CD4-positive, CD25-positive, alpha-beta regulatory T cell (primary cell): Measurements from ENCODE around the gene KIF16B. TPM values are rescaled to one million over a fixed set of nuclear protein-coding genes. Genes with fewer than 3 reads are reported as not detected.

Experiments
- ATAC-seq, 2 donors: fragments of 150-1000 bp; cut with Tn5 transposase; one replicate each; pipeline ENCODE4 v1.10.0; 2021; ENCODE audit warnings: low read depth in 2 of 2, moderate number of reproducible peaks in 2 of 2, moderate library complexity in 1 of 2
- DNase-seq, 3 donors: peaks; one replicate each; pipeline versions ENCODE4 v3.0.0 to v3.0.0-alpha.2; 2012 to 2022; ENCODE audit warnings: mixed read lengths in 1 of 3
- H3K27ac ChIP-seq: one replicate; pipeline ENCODE4 v1.7.0; 2013; ENCODE audit warnings: mild to moderate bottlenecking, low read length; ENCODE audit not compliant: insufficient read depth, poor library complexity, severe bottlenecking
- H3K27me3 ChIP-seq: one replicate; pipeline ENCODE4 v1.7.0; 2013; ENCODE audit warnings: low read length; ENCODE audit not compliant: control insufficient read depth, insufficient read depth
- H3K36me3 ChIP-seq: one replicate; pipeline ENCODE4 v1.7.0; 2013; ENCODE audit warnings: mild to moderate bottlenecking, low read length, moderate library complexity; ENCODE audit not compliant: control insufficient read depth, insufficient read depth
- H3K4me1 ChIP-seq: 2 replicates; pipeline ENCODE4 v1.7.0; 2013; ENCODE audit warnings: mild to moderate bottlenecking, low read length; ENCODE audit not compliant: insufficient read depth, control insufficient read depth, poor library complexity, severe bottlenecking
- H3K4me3 ChIP-seq: one replicate; pipeline ENCODE4 v1.7.0; 2013; ENCODE audit warnings: low read depth, mild to moderate bottlenecking, low read length, moderate library complexity
- H3K9me3 ChIP-seq, 2 experiments: 1 replicate in 1 of 2; 2 replicates in 1 of 2; pipeline ENCODE4 v1.7.0; 2013; ENCODE audit warnings: low read length in 2 of 2, mild to moderate bottlenecking in 1 of 2, moderate library complexity in 1 of 2; ENCODE audit not compliant: control insufficient read depth in 2 of 2
- H3K27ac Mint-ChIP-seq, 3 donors: one replicate each; pipeline ENCODE4 v1.8.0; 2020 to 2022; ENCODE audit warnings: mild to moderate bottlenecking in 3 of 3, mixed read lengths in 3 of 3, moderate library complexity in 2 of 3
- H3K27me3 Mint-ChIP-seq: one replicate; pipeline ENCODE4 v1.8.0; 2022; ENCODE audit warnings: mild to moderate bottlenecking, mixed read lengths
- H3K36me3 Mint-ChIP-seq: one replicate; pipeline ENCODE4 v1.8.0; 2020; ENCODE audit warnings: mixed read lengths
- H3K4me1 Mint-ChIP-seq, 4 donors: one replicate each; pipeline ENCODE4 v1.8.0; 2020 to 2022; ENCODE audit warnings: mixed read lengths in 4 of 4, mild to moderate bottlenecking in 1 of 4
- H3K4me3 Mint-ChIP-seq, 4 donors: one replicate each; pipeline ENCODE4 v1.8.0; 2020 to 2022; ENCODE audit warnings: mild to moderate bottlenecking in 4 of 4, mixed read lengths in 4 of 4, moderate library complexity in 3 of 4
- H3K9me3 Mint-ChIP-seq, 7 donors: one replicate each; pipeline ENCODE4 v1.8.0; 2020 to 2022; ENCODE audit warnings: mixed read lengths in 7 of 7, mild to moderate bottlenecking in 3 of 7, moderate library complexity in 2 of 7
- polyA plus RNA-seq, 4 donors: library from polyadenylated mRNA; unstranded; fragments of 300-500 nt; fragmentation: Illumina TruSeq; gene quantifications; one replicate each; pipeline ENCODE4 v1.2.3, GENCODE V29; 2021
- total RNA-seq: library from RNA; stranded (reverse); gene quantifications from one replicate; pipeline ENCODE4 v1.2.3, GENCODE V29; 2022

The KIF16B gene
- total and polyA plus RNA-seq, 5 donors from 2014 or later, result 3.1 to 5.2 (median 4.8) TPM

DNA sequence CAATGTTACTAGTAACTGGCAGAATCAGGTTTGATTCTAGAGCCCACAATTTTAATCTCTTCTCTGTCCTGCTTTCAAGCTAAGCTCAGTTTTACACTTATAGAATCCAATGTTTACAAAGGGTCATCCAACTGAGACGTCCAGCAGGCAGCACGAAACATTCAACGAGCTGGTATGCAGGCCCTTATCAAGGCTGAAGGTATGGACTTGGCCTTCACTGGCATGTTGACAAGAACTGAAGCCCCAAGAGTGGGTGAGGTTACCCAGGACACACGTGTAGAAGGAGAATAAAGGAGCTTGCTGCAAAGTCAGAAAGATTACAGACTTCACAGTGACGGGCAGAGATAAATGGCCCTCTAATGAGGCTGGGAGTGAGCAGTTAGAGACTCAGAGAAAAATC, 187.4 kb downstream of the KIF16B start:
- no peak overlapping the region for H3K27ac Mint-ChIP-seq
- peak in 1 of 2 donors; percentile 20 for ATAC-seq
- Histone ChIP-seq H3K36me3 (no peaks in the 10 kb centered on the region), H3K27ac (no peak overlapping the region), H3K9me3 (no peaks in the 10 kb centered on the region), H3K27me3 (no peaks in the 10 kb centered on the region), H3K4me3 (no peak overlapping the region), H3K4me1 (no peaks in the 10 kb centered on the region)
- no peaks in the 10 kb centered on the region for H3K27me3 Mint-ChIP-seq
- H3K4me3 Mint-ChIP-seq, result no peak overlapping the region
- H3K9me3 Mint-ChIP-seq, result peaks cover 0 to 6% (median 0%) of the 10 kb centered on the region in 7 donors
- no peak for DNase-seq
- peaks cover 29% of the 10 kb centered on the region for H3K36me3 Mint-ChIP-seq
- peaks cover 0 to 3% (median 0%) of the 10 kb centered on the region in 4 donors for H3K4me1 Mint-ChIP-seq

DNA sequence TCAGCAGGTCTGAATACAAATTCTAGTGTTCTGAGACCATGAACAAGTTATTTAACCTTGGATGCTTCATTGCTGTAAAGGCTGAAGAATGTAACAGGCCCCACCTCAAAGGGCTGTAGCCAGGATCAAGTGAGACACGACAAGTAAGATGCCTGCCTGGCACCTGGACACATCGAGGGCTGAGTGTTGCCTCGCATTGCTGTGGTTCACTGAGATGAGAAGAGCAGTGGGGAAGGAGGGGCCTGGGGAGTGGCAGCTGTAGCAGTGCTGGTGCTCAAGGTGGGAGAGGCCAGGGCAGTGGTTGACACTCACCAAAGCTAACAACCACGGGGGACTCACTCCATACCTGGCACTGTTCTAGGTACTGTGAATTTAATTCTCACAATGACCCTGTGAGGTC, 187.8 kb downstream of the KIF16B start:
- peak in 1 of 2 donors; percentile 16 for ATAC-seq
- no peaks in the 10 kb centered on the region for H3K27me3 ChIP-seq
- no peaks in the 10 kb centered on the region for H3K27me3 Mint-ChIP-seq
- H3K9me3 Mint-ChIP-seq, result peaks cover 0 to 6% (median 0%) of the 10 kb centered on the region in 7 donors
- DNase-seq, result no peak
- no peaks in the 10 kb centered on the region for H3K9me3 ChIP-seq
- H3K4me1 ChIP-seq, result no peaks in the 10 kb centered on the region
- H3K4me1 Mint-ChIP-seq, result no peaks in the 10 kb centered on the region
- H3K27ac Mint-ChIP-seq, result no peak overlapping the region
- peaks cover 29% of the 10 kb centered on the region for H3K36me3 Mint-ChIP-seq
- H3K27ac ChIP-seq, result no peak overlapping the region
- H3K36me3 ChIP-seq, result no peaks in the 10 kb centered on the region
- H3K4me3 ChIP-seq, result no peak overlapping the region
- H3K4me3 Mint-ChIP-seq, result no peak overlapping the region

DNA sequence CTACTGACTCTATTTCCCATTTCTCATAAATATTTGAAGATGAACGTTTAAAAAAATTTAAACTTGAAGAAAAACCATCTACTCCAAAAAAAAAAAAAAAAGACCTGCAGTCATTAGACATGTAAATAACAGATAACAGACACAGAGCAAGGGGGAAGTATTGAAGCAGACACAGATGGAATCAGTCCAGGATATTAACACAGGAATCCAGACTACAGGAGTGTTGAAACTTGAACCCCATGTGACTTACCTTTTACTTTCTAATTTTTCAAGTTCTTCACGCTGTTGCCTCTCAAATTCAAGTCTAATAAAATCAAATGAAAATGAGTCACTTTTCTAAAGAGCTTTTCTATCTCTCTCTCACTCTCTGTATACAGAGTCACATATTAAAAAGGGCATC, 191.8 kb downstream of the KIF16B start:
- Histone ChIP-seq H3K4me1 (no peaks in the 10 kb centered on the region), H3K27ac (no peak overlapping the region), H3K4me3 (no peak overlapping the region), H3K9me3 (no peaks in the 10 kb centered on the region), H3K27me3 (no peaks in the 10 kb centered on the region), H3K36me3 (peaks cover 5% of the 10 kb centered on the region)
- Mint-ChIP-seq H3K4me1 (no peaks in the 10 kb centered on the region), H3K27ac (no peak overlapping the region), H3K9me3 (peaks cover 0 to 8% (median 0%) of the 10 kb centered on the region in 7 donors), H3K4me3 (no peak overlapping the region), H3K36me3 (peaks cover 47% of the 10 kb centered on the region), H3K27me3 (no peaks in the 10 kb centered on the region)
- DNase-seq, result no peak
- ATAC-seq, result no peak

DNA sequence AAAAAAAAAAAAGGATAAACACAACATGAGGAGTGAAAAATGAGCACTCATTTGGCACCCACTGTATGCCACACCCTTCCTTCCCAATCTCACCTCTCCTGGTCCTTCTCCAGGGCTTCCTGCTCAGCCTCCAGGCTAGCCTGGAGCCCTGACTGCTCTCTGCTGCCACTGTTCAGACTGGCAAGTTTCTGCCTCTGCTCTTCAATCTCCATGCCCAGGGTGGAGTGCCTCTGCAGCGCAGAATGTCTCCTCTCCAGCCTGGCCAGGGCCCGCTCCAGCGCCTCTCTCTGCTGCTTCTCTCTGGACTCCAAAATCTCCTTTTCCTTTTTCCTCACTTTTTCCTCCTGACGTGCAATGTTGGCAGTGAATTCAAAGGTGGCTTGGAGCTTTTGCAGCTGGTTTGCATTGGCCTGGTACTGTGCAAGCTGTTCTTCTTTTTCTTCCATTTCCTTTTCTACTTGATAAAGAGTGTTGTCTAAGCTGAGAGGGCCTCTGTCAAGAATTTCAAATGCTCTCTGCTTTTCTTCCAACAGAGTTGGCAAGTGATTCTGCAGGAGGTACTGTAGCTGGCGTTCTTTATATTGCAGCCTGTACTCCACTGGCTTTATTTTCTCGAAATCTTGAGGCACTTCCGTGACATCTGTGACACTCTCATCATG, 194.4 kb downstream of the KIF16B start:
- Histone ChIP-seq H3K4me1 (no peaks in the 10 kb centered on the region), H3K36me3 (peaks cover 5% of the 10 kb centered on the region), H3K27ac (no peak overlapping the region), H3K27me3 (no peaks in the 10 kb centered on the region), H3K4me3 (no peak overlapping the region), H3K9me3 (no peaks in the 10 kb centered on the region)
- Mint-ChIP-seq H3K36me3 (peaks cover 62% of the 10 kb centered on the region), H3K27me3 (no peaks in the 10 kb centered on the region), H3K4me3 (no peak overlapping the region), H3K4me1 (no peaks in the 10 kb centered on the region), H3K27ac (no peak overlapping the region), H3K9me3 (peaks cover 0 to 6% (median 0%) of the 10 kb centered on the region in 7 donors)
- no peak for ATAC-seq
- no peak for DNase-seq

DNA sequence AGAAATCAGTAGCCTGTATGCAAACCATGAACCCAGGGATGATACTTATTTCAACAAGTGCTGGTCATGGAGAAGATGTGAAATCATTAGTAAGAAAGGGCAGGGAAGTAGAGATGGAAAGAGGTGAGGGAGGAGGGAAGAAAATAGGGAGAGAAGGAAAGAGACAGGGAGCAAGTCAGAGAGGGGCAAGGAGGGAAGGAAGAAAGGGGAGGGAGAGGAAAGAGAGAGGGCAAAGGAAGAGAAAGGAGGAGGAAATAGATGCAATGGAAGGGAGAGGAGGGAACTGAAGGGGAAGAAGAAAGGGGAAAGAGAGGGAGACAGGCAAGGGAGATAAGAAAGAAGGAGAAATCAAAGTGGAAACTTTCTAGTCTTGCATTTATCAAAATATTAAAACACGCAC, 195.1 kb downstream of the KIF16B start:
- Histone ChIP-seq H3K4me1 (no peaks in the 10 kb centered on the region), H3K4me3 (no peak overlapping the region), H3K36me3 (peaks cover 5% of the 10 kb centered on the region), H3K9me3 (no peaks in the 10 kb centered on the region), H3K27ac (no peak overlapping the region), H3K27me3 (no peaks in the 10 kb centered on the region)
- Mint-ChIP-seq H3K27me3 (no peaks in the 10 kb centered on the region), H3K9me3 (peaks cover 0 to 6% (median 0%) of the 10 kb centered on the region in 7 donors), H3K36me3 (peaks cover 68% of the 10 kb centered on the region), H3K4me1 (no peaks in the 10 kb centered on the region), H3K4me3 (no peak overlapping the region), H3K27ac (peak overlapping the region in 1 of 3 donors; percentile 9)
- no peak for ATAC-seq
- no peak for DNase-seq

DNA sequence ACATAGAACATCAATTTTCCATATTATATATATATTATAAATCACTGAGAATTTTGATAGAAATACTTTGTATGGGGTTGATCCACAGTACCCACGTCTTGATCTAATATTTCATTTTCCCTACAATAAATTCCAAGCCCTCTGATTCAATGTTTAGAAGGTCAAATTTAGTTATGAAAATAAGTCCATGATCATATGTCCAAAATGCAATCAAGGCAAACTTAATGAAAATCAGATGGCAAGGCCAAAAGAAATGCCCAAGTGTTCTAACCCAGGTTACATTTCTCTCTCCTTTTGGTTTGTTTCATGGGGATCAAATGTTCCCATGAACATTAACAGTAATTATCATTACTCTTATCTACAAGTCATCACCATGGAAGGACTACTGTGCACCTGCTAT, 203.8 kb downstream of the KIF16B start:
- Histone ChIP-seq H3K4me1 (no peaks in the 10 kb centered on the region), H3K27me3 (no peaks in the 10 kb centered on the region), H3K9me3 (no peaks in the 10 kb centered on the region), H3K27ac (no peak overlapping the region), H3K36me3 (peaks cover 8% of the 10 kb centered on the region), H3K4me3 (no peak overlapping the region)
- ATAC-seq (no peak), DNase-seq (no peak)
- Mint-ChIP-seq H3K4me3 (no peak overlapping the region), H3K9me3 (no peaks in the 10 kb centered on the region), H3K36me3 (peaks cover 67% of the 10 kb centered on the region), H3K27me3 (no peaks in the 10 kb centered on the region), H3K27ac (no peak overlapping the region), H3K4me1 (no peaks in the 10 kb centered on the region)

DNA sequence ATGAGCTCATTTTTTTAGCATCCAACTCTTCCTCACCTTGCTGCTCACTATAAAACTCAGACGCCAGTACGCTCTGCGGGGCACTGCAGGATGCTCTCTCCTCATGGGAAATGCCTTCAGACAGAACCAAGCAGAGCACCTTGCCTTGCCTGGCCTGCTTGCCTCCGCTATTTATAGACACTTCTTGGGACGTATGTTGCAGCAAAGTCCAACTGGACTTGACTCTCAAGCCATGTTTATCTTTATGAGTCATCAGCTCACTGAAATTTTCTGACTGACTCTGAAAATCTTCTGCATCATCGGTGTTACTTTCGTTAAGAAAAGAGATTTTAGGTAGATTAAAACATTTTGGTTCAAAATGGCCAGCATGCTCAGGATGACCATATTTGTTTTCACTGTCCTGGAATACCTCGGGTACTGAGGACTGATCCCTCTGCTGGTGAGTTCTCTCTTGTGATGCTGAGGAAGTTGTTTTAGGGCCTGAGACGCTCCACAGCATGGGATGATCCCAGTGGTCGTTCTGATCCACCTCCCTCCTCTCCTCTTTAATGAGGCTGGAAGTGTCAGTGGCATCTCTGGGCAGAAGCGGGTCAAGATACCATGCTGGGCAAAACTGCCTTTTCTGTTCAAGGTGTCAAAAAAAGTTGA, 204.5 kb downstream of the KIF16B start:
- ATAC-seq (no peak), DNase-seq (no peak)
- H3K9me3 Mint-ChIP-seq, result no peaks in the 10 kb centered on the region
- no peaks in the 10 kb centered on the region for H3K27me3 ChIP-seq
- H3K27ac Mint-ChIP-seq, result no peak overlapping the region
- no peaks in the 10 kb centered on the region for H3K4me1 ChIP-seq
- H3K4me3 ChIP-seq, result no peak overlapping the region
- no peak overlapping the region for H3K4me3 Mint-ChIP-seq
- no peaks in the 10 kb centered on the region for H3K27me3 Mint-ChIP-seq
- no peaks in the 10 kb centered on the region for H3K4me1 Mint-ChIP-seq
- no peak overlapping the region for H3K27ac ChIP-seq
- peaks cover 8% of the 10 kb centered on the region for H3K36me3 ChIP-seq
- H3K36me3 Mint-ChIP-seq, result peaks cover 60% of the 10 kb centered on the region
- H3K9me3 ChIP-seq, result no peaks in the 10 kb centered on the region
